A673 (cell line): ENCODE measurements around the gene THAP12. TPM values are rescaled to one million over a fixed set of nuclear protein-coding genes. Genes with fewer than 3 reads are reported as not detected.

ENCODE experiments used
- BruUV-seq: library from RNA; stranded (reverse); fragments of 400-500 nt; replicated peaks from 2 replicates; lab custom pipeline; 2021; lab: Mats Ljungman, UMichigan
- CTCF ChIA-PET: fragments of 300-600 bp; sonication (Branson Sonifier 250); formaldehyde crosslinking; loops from one replicate; lab custom pipeline; 2022; ENCODE audit warnings: antibody characterized with exemption; lab: Charles Lee
- POLR2A ChIA-PET: fragments of 300-600 bp; sonication (Branson Sonifier 250); formaldehyde crosslinking; loops from one replicate; lab custom pipeline; 2022; ENCODE audit warnings: antibody characterized with exemption; ENCODE audit not compliant: low non-redundant PET; lab: Charles Lee
- DNase-seq: peaks from one replicate; pipeline ENCODE4 v3.0.0-alpha.2; 2015; ENCODE audit warnings: low spot score
- H3K27ac ChIP-seq: fragments of 200-600 bp; sonication (generic); 2 replicates; pipeline ENCODE4 v1.5.1; 2016; ENCODE audit warnings: mixed run types, low read depth, mild to moderate bottlenecking, mixed read lengths, antibody characterized with exemption, low read length; ENCODE audit not compliant: poor library complexity, severe bottlenecking
- H3K27me3 ChIP-seq: fragments of 200-600 bp; sonication (generic); replicated peaks from 2 replicates; pipeline ENCODE4 v1.6.1; 2017; ENCODE audit warnings: mixed run types, low read depth, mild to moderate bottlenecking, mixed read lengths, antibody characterized with exemption, low read length; ENCODE audit not compliant: insufficient read depth, poor library complexity
- H3K36me3 ChIP-seq: fragments of 200-600 bp; sonication (generic); 2 replicates; pipeline ENCODE4 v1.6.1; 2016; ENCODE audit warnings: mixed run types, mild to moderate bottlenecking, mixed read lengths, antibody characterized with exemption, low read length; ENCODE audit not compliant: insufficient read depth, poor library complexity, severe bottlenecking
- H3K4me1 ChIP-seq: fragments of 200-600 bp; sonication (generic); 2 replicates; pipeline ENCODE4 v1.6.1; 2017; ENCODE audit warnings: mixed run types, mild to moderate bottlenecking, mixed read lengths, antibody characterized with exemption, low read length; ENCODE audit not compliant: insufficient read depth, poor library complexity, severe bottlenecking
- H3K4me3 ChIP-seq: fragments of 200-600 bp; sonication (generic); 2 replicates; pipeline ENCODE4 v1.5.1; 2016; ENCODE audit warnings: low read depth, mixed run types, mild to moderate bottlenecking, mixed read lengths, low read length; ENCODE audit not compliant: poor library complexity, severe bottlenecking
- H3K9me3 ChIP-seq: fragments of 200-600 bp; sonication (generic); 2 replicates; pipeline ENCODE4 v1.6.1; 2016; ENCODE audit warnings: mixed run types, low read depth, mild to moderate bottlenecking, mixed read lengths, antibody characterized with exemption, low read length; ENCODE audit not compliant: poor library complexity, severe bottlenecking
- CTCF ChIP-seq: fragments of 300-800, 200-600 bp; sonication (generic); conservative IDR thresholded peaks from 2 replicates; pipeline ENCODE4 v1.5.1; 2017; ENCODE audit warnings: low read depth, mild to moderate bottlenecking, antibody characterized with exemption, low read length, moderate library complexity, mixed read lengths
- EZH2 ChIP-seq: fragments of 200-600 bp; sonication (generic); IDR thresholded peaks from 2 replicates; pipeline ENCODE4 v1.6.1; 2017; ENCODE audit warnings: borderline replicate concordance, low read depth, mild to moderate bottlenecking, mixed read lengths, antibody characterized with exemption, low read length; ENCODE audit not compliant: poor library complexity, severe bottlenecking
- intact Hi-C: fragments of 100-400 bp; cut with micrococcal nuclease; formaldehyde crosslinking; loops from one replicate; pipeline ENCODE4 v1.10.0; 2022; ENCODE audit not compliant: unreplicated experiment
- total RNA-seq: library from RNA; stranded (reverse); gene quantifications from 2 replicates; pipeline ENCODE4 v1.2.3, GENCODE V29; 2021

THAP12 gene
- total RNA-seq, 1 experiment from 2014 or later: 53.1 TPM

DNA sequence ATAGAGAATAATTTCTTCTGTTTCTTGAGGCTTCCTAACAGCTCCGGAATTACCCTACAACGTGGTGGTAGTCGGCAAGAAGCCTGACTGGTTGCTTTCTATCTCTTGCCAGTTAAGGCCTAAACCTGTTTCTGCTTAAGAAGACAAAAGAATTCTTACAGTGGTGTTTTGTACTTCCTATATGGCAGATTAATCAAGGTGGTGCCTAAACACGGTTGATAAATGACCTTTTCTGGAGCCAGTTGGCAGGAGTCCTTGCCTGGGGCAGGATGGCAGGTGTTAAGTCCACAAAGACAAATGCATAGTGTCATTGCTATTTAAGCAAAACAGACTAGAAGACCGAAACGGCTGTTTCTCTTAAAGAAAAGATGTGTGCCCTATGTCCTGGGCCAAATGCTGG lies 10.1 kb upstream of the THAP12 start:
- BruUV-seq: no TSS peak
- Histone ChIP-seq H3K4me3 (no peak overlapping the region), H3K4me1 (no peaks in the 10 kb centered on the region), H3K36me3 (no peaks in the 10 kb centered on the region), H3K27ac (no peak overlapping the region), H3K27me3 (no peaks in the 10 kb centered on the region), H3K9me3 (no peaks in the 10 kb centered on the region)
- DNase-seq: no peak
- TF ChIP-seq EZH2 (no peak), CTCF (no peak)
- ChIA-PET CTCF (no interaction called here), POLR2A (no interaction called here)
- intact Hi-C loops: no loop called here

- Histone ChIP-seq H3K36me3 (no peaks in the 10 kb centered on the region), H3K27ac (no peak overlapping the region), H3K9me3 (no peaks in the 10 kb centered on the region), H3K27me3 (no peaks in the 10 kb centered on the region), H3K4me3 (no peak overlapping the region), H3K4me1 (no peaks in the 10 kb centered on the region)
- CTCF ChIA-PET: no interaction called here
- no peak for DNase-seq
- POLR2A ChIA-PET: no interaction called here
- intact Hi-C loops: no loop called here
- no TSS peak for BruUV-seq
- TF ChIP-seq CTCF (no peak), EZH2 (no peak)
Measured at GRCh38 chr11:76388408-76388807, 7.5 kb upstream of the THAP12 start.

- H3K9me3 ChIP-seq: no peaks in the 10 kb centered on the region
- H3K27me3 ChIP-seq: no peaks in the 10 kb centered on the region
- TF ChIP-seq EZH2: no peak
- TF ChIP-seq CTCF: no peak
- DNase-seq: no peak
- no peaks in the 10 kb centered on the region for H3K36me3 ChIP-seq
- no peak overlapping the region for H3K4me3 ChIP-seq
- BruUV-seq: no TSS peak
- no peak overlapping the region for H3K27ac ChIP-seq
- peaks cover 15% of the 10 kb centered on the region for H3K4me1 ChIP-seq
- CTCF ChIA-PET: no interaction called here
- intact Hi-C loops: no loop called here
- POLR2A ChIA-PET: no interaction called here
Measured at GRCh38 chr11:76385903-76386302, 5.0 kb upstream of the THAP12 start.
